GM20000 (cell line): ENCODE measurements around the gene KRT28.
A peak's percentile ranks its signal among the peaks of the same experiment; 100 is the strongest.

Experiments
- DNase-seq: peaks from one replicate; pipeline ENCODE4 v3.0.0; 2012; ENCODE audit warnings: low spot score
- TF ChIP-seq, protein P1 (sequence below): IDR thresholded peaks from 2 replicates; pipeline ENCODE4 v1.5.1; 2012; ENCODE audit warnings: mild to moderate bottlenecking, control low read depth; ENCODE audit errors: extremely low read depth, missing control alignments

The KRT28 gene

DNA sequence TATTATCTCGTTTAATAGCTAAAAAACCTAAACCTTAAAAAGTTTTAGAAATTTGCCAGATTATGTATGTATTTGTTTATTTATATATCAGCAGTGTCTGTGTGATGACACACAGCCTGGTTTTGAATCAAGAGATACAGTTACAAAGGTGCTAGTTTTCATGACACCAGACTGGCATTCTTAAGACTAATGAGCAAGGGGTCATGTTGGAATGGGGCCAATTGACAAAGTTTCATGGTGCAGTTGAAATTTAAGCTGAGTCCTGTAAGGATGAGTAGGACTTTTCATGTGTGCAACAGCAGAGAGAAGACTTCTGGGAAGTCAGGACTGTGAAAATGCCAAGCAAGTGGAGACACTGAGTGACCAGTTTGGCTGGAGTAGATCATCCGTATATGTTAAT is 25.8 kb upstream of the KRT28 start:
- TF ChIP-seq, protein P1, sequence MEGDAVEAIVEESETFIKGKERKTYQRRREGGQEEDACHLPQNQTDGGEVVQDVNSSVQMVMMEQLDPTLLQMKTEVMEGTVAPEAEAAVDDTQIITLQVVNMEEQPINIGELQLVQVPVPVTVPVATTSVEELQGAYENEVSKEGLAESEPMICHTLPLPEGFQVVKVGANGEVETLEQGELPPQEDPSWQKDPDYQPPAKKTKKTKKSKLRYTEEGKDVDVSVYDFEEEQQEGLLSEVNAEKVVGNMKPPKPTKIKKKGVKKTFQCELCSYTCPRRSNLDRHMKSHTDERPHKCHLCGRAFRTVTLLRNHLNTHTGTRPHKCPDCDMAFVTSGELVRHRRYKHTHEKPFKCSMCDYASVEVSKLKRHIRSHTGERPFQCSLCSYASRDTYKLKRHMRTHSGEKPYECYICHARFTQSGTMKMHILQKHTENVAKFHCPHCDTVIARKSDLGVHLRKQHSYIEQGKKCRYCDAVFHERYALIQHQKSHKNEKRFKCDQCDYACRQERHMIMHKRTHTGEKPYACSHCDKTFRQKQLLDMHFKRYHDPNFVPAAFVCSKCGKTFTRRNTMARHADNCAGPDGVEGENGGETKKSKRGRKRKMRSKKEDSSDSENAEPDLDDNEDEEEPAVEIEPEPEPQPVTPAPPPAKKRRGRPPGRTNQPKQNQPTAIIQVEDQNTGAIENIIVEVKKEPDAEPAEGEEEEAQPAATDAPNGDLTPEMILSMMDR = no peak
- DNase-seq = no peak

- TF ChIP-seq, protein P1 = no peak
- no peak for DNase-seq
These were observed 24.5 kb upstream of the KRT28 start for GRCh38 chr17:40824015-40824832.

GRCh38 chr17:40822132-40822812 is 22.5 kb upstream of the KRT28 start, which contains the start of gene KRT10:
Gene KRT10, minus strand, starts transcription at chr17:40822614. Its CDS starts 29 bp downstream, at chr17:40822585.
- no peak for DNase-seq
- TF ChIP-seq, protein P1 = no peak

GRCh38 chr17:40821536-40821935 is 21.8 kb upstream of the KRT28 start:
- no peak for DNase-seq
- TF ChIP-seq, protein P1 = no peak

DNA sequence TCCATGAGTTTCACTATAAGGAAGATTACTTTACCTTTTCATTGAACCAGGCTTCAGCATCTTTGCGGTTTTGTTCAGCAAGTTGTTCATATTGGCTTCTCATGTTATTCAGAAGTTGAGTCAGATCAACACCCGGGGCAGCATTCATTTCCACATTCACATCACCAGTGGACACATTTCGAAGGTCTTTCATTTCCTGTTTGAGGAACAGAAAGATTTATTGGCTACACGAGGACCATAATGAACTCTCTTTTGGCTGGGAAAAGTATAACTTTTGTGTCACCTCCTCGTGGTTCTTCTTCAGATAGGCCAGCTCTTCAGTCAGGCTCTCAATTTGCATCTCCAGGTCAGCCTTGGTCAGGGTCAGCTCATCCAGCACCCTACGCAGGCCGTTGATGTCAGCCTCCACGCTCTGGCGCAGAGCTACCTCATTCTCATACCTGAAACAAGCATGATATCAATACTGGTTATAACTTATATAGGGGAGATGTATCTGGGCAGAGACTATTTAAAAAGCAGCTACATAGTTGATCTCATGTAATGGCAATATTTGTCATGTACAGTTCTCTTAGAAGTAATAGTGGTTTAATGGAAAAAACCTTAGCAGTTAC is 20.6 kb upstream of the KRT28 start:
- TF ChIP-seq, protein P1 = no peak
- DNase-seq = no peak

GRCh38 chr17:40819528-40820125 is 19.9 kb upstream of the KRT28 start:
- DNase-seq = peak; percentile 10

More at GRCh38 chr17:40819528-40820125, 19.9 kb upstream of the KRT28 start:
- TF ChIP-seq, protein P1 = no peak
